Erythroblast (primary cell): ENCODE measurements around the gene KAT6B.

Experiments
- GATA1 ChIP-seq: IDR thresholded peaks from 2 replicates; pipeline ENCODE4 v1.6.1; 2011; ENCODE audit warnings: low read depth, mild to moderate bottlenecking, control low read depth, low read length, moderate library complexity
- POLR2A ChIP-seq: IDR thresholded peaks from 2 replicates; pipeline ENCODE4 v1.6.1; 2011; ENCODE audit warnings: mild to moderate bottlenecking, low read length

GRCh38 chr10:75042292-75042974 is 216.0 kb downstream of the KAT6B start:
- TF ChIP-seq POLR2A (no peak), GATA1 (no peak)
